Lower leg skin (tissue), 3 donors: ENCODE results near the gene PIK3R1.

ENCODE experiments used
- POLR2A ChIP-seq, 2 donors: fragments of 450-650 bp; IDR thresholded peaks; one replicate each; pipeline ENCODE4 v1.6.1; 2016 to 2017; ENCODE audit warnings: antibody characterized with exemption in 2 of 2, mild to moderate bottlenecking in 1 of 2, moderate library complexity in 1 of 2
- TF ChIP-seq, protein P1 (sequence below), 3 donors: fragments of 450-650 bp; IDR thresholded peaks; one replicate each; pipeline ENCODE4 v1.5.1; 2016; ENCODE audit warnings: antibody characterized with exemption in 3 of 3, mild to moderate bottlenecking in 3 of 3, moderate library complexity in 2 of 3

- TF ChIP-seq POLR2A (IDR thresholded peaks at IDR 0.05) = no peak
- TF ChIP-seq, protein P1, sequence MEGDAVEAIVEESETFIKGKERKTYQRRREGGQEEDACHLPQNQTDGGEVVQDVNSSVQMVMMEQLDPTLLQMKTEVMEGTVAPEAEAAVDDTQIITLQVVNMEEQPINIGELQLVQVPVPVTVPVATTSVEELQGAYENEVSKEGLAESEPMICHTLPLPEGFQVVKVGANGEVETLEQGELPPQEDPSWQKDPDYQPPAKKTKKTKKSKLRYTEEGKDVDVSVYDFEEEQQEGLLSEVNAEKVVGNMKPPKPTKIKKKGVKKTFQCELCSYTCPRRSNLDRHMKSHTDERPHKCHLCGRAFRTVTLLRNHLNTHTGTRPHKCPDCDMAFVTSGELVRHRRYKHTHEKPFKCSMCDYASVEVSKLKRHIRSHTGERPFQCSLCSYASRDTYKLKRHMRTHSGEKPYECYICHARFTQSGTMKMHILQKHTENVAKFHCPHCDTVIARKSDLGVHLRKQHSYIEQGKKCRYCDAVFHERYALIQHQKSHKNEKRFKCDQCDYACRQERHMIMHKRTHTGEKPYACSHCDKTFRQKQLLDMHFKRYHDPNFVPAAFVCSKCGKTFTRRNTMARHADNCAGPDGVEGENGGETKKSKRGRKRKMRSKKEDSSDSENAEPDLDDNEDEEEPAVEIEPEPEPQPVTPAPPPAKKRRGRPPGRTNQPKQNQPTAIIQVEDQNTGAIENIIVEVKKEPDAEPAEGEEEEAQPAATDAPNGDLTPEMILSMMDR (IDR thresholded peaks at IDR 0.05) = no peak
These were observed 35.8 kb downstream of the PIK3R1 start for GRCh38 chr5:68251386-68251785.
